ENCODE measurements around the gene ANO6. TPM values are rescaled to one million over a fixed set of nuclear protein-coding genes. Genes with fewer than 3 reads are reported as not detected.

Gene ANO6
- total and polyA plus RNA-seq, 4 donors = 18.6 to 52.3 (median 29.1) TPM

- H3K4me1 ChIP-seq (ENCODE audit: control insufficient read depth in 4 of 4, insufficient read depth in 4 of 4, low read length in 3 of 4) = peaks cover 8 to 37% (median 25%) of the 10 kb centered on the region in 4 donors
- H3K27me3 ChIP-seq (ENCODE audit: control insufficient read depth in 4 of 4, insufficient read depth in 4 of 4, low read length in 3 of 4) = no peaks in the 10 kb centered on the region
- H3K4me3 ChIP-seq (ENCODE audit: low read depth in 1 of 3, low read length in 3 of 3) = no peak overlapping the region
- H3K9me3 ChIP-seq (ENCODE audit: control insufficient read depth in 4 of 4, low read length in 3 of 4) = no peaks in the 10 kb centered on the region
- no peaks in the 10 kb centered on the region for H3K36me3 ChIP-seq (ENCODE audit: control insufficient read depth in 4 of 4, insufficient read depth in 3 of 4, low read depth in 1 of 4, low read length in 3 of 4)
- no peak for TF ChIP-seq HNF4A (conservative IDR thresholded peaks at IDR 0.05)
- no peak for DNase-seq (ENCODE audit: low spot score)
- no peak overlapping the region for H3K27ac ChIP-seq (ENCODE audit: low read depth in 1 of 2, low read length in 2 of 2)
- no peak overlapping the region for H3K9ac ChIP-seq (ENCODE audit: low read depth in 1 of 2, low read length in 2 of 2)
These were observed 4.6 kb downstream of the ANO6 start for GRCh38 chr12:45220363-45220931.

DNA sequence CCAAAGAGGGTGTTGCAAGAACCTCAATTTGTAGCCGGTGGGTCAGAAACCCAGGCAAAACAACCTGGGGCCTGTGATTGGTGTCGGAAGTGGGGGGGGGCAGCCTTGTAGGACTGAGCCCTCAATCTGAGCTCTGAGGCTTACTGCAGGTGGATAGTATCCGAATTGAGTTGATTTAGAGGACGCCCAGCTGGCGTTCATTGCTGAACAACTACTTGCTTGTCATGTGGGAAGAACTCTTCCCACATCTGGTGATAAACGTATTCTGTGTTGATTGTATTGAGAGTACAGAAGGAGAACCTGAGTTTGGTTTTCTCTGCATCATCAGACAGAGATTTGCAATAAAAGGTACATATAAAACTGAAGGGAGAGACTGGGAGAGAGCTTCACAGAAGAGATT lies 5.1 kb downstream of the ANO6 start:
- no peak for DNase-seq (ENCODE audit: low spot score)
- Histone ChIP-seq H3K27ac (ENCODE audit: low read depth in 1 of 2, low read length in 2 of 2) (no peak overlapping the region), H3K9ac (ENCODE audit: low read depth in 1 of 2, low read length in 2 of 2) (no peak overlapping the region), H3K27me3 (ENCODE audit: control insufficient read depth in 4 of 4, insufficient read depth in 4 of 4, low read length in 3 of 4) (no peaks in the 10 kb centered on the region), H3K4me3 (ENCODE audit: low read depth in 1 of 3, low read length in 3 of 3) (no peak overlapping the region), H3K4me1 (ENCODE audit: control insufficient read depth in 4 of 4, insufficient read depth in 4 of 4, low read length in 3 of 4) (peaks cover 8 to 34% (median 25%) of the 10 kb centered on the region in 4 donors), H3K9me3 (ENCODE audit: control insufficient read depth in 4 of 4, low read length in 3 of 4) (no peaks in the 10 kb centered on the region), H3K36me3 (ENCODE audit: control insufficient read depth in 4 of 4, insufficient read depth in 3 of 4, low read depth in 1 of 4, low read length in 3 of 4) (no peaks in the 10 kb centered on the region)
- 98% methylated on average over 6 of the region's 6 CpGs for WGBS
- TF ChIP-seq EGR1 (IDR thresholded peaks at IDR 0.05; ENCODE audit: low read depth in 2 of 2) (no peak), FOXA2 (IDR thresholded peaks at IDR 0.05) (no peak), TAF1 (conservative IDR thresholded peaks at IDR 0.05) (no peak), NR2F2 (IDR thresholded peaks at IDR 0.05) (no peak), ZBTB33 (IDR thresholded peaks at IDR 0.05) (no peak), YY1 (IDR thresholded peaks at IDR 0.05) (no peak), SP1 (IDR thresholded peaks at IDR 0.05) (no peak), HNF4A (conservative IDR thresholded peaks at IDR 0.05) (no peak), RXRA (IDR thresholded peaks at IDR 0.05) (no peak), GABPA (IDR thresholded peaks at IDR 0.05 in 1 of 2, conservative IDR thresholded peaks at IDR 0.05 in 1 of 2) (no peak), HNF4G (IDR thresholded peaks at IDR 0.05) (no peak), FOXA1 (IDR thresholded peaks at IDR 0.05) (no peak), JUND (IDR thresholded peaks at IDR 0.05) (no peak), ATF3 (IDR thresholded peaks at IDR 0.05) (no peak), RAD21 (IDR thresholded peaks at IDR 0.05) (no peak)
- TF ChIP-seq, protein P1, sequence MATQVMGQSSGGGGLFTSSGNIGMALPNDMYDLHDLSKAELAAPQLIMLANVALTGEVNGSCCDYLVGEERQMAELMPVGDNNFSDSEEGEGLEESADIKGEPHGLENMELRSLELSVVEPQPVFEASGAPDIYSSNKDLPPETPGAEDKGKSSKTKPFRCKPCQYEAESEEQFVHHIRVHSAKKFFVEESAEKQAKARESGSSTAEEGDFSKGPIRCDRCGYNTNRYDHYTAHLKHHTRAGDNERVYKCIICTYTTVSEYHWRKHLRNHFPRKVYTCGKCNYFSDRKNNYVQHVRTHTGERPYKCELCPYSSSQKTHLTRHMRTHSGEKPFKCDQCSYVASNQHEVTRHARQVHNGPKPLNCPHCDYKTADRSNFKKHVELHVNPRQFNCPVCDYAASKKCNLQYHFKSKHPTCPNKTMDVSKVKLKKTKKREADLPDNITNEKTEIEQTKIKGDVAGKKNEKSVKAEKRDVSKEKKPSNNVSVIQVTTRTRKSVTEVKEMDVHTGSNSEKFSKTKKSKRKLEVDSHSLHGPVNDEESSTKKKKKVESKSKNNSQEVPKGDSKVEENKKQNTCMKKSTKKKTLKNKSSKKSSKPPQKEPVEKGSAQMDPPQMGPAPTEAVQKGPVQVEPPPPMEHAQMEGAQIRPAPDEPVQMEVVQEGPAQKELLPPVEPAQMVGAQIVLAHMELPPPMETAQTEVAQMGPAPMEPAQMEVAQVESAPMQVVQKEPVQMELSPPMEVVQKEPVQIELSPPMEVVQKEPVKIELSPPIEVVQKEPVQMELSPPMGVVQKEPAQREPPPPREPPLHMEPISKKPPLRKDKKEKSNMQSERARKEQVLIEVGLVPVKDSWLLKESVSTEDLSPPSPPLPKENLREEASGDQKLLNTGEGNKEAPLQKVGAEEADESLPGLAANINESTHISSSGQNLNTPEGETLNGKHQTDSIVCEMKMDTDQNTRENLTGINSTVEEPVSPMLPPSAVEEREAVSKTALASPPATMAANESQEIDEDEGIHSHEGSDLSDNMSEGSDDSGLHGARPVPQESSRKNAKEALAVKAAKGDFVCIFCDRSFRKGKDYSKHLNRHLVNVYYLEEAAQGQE (IDR thresholded peaks at IDR 0.05) = no peak
- TF ChIP-seq, protein P2, sequence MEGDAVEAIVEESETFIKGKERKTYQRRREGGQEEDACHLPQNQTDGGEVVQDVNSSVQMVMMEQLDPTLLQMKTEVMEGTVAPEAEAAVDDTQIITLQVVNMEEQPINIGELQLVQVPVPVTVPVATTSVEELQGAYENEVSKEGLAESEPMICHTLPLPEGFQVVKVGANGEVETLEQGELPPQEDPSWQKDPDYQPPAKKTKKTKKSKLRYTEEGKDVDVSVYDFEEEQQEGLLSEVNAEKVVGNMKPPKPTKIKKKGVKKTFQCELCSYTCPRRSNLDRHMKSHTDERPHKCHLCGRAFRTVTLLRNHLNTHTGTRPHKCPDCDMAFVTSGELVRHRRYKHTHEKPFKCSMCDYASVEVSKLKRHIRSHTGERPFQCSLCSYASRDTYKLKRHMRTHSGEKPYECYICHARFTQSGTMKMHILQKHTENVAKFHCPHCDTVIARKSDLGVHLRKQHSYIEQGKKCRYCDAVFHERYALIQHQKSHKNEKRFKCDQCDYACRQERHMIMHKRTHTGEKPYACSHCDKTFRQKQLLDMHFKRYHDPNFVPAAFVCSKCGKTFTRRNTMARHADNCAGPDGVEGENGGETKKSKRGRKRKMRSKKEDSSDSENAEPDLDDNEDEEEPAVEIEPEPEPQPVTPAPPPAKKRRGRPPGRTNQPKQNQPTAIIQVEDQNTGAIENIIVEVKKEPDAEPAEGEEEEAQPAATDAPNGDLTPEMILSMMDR (IDR thresholded peaks at IDR 0.05; ENCODE audit: low read depth, low read length, missing input control) = no peak
- TF ChIP-seq, protein P3, sequence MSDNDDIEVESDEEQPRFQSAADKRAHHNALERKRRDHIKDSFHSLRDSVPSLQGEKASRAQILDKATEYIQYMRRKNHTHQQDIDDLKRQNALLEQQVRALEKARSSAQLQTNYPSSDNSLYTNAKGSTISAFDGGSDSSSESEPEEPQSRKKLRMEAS (IDR thresholded peaks at IDR 0.05) = no peak

Data from liver (tissue), 9 donors.